Fibroblast of skin of left biceps (primary cell): ENCODE data around the gene PRPF18.
A peak's percentile ranks its signal among the peaks of the same experiment; 100 is the strongest.

Experiments used
- DNase-seq, 2 experiments: peaks; one replicate each; pipeline ENCODE4 v3.0.0-alpha.2; 2013; ENCODE audit warnings: low read depth in 2 of 2

PRPF18 gene

DNA sequence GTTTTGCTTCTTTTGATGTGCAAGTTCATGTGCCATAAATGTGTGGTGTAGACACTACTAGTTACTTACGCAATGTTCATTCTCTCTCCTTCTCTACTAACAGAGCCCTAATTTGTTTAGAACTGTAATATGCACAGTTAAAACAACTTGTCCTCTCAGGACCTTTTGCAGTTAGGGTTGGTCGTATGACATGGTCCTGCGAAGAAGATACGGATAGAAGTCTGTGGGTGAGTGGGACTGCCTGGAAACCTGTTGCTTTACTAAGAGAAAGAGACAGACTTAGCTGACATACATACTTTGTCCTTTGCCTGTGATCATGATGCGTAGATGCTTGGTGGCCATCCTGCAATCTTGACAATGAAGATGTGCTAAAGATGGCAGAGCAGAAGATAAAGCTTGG, 51.1 kb downstream of the PRPF18 start:
- DNase-seq, result no peak

- DNase-seq, result no peak
Observed at GRCh38 chr10:13642293-13642692, 55.5 kb downstream of the PRPF18 start.

- no peak for DNase-seq
Observed at GRCh38 chr10:13643016-13643415, 56.3 kb downstream of the PRPF18 start.

DNA sequence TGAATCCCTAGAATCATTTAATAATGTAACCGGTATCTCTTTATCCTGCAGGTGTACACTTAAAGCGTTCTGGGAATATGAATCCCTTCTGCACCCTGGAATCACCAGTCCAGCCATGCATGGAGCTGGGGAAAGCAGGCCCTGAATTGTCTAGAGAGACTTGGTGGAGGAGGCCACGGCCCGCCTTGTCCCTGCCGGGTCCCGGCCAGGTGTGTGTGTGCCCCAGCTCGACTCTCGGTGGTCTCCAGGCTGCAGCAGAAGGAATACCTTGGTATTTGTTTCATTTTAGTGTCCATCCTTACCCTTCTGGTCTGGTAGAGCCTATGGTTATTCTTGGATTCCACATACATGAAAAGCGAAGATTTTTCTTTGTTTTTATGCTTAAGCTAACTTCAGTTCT, 58.1 kb downstream of the PRPF18 start:
- DNase-seq, result no peak

DNA sequence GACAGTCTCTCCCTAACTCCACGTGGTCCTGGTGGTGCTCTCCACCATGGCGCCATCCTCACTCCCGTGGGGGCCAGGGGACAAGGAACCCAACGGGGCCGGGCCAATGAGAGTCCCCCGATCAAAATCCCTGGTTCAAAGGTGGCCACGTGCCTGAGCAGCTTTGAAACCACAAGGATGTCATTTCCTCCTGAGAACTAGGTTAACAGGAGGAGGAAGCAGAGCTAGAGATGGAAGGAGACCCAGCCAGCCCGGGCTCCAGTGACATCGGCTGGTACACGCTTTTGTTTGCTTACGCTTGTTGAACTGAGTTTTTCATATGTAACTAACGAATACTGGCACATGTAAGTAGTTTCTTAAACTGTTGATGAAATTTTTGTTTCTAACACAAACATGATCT, 61.7 kb downstream of the PRPF18 start:
- no peak for DNase-seq

GRCh38 chr10:13649844-13650520, 63.2 kb downstream of the PRPF18 start:
- no peak for DNase-seq

DNA sequence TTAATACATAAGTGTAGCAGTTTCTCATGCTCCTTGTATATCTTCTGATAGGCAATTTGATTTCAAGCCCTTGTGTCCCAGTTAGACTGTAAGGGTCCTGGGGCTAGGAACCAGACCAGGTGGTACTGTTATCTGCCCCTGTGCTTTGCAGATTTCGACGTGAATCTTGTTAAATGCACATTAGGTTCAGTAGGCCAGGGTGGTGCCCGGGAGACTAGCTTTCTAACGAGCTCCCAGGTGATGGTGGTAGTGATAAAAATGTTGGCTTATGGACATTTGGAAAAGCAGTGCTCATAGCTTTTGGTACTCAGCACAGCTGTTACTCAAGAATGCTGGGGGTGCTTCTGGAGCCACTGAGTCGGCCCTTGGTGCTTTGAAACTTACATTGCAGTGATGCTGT, 64.2 kb downstream of the PRPF18 start:
- no peak for DNase-seq

DNA sequence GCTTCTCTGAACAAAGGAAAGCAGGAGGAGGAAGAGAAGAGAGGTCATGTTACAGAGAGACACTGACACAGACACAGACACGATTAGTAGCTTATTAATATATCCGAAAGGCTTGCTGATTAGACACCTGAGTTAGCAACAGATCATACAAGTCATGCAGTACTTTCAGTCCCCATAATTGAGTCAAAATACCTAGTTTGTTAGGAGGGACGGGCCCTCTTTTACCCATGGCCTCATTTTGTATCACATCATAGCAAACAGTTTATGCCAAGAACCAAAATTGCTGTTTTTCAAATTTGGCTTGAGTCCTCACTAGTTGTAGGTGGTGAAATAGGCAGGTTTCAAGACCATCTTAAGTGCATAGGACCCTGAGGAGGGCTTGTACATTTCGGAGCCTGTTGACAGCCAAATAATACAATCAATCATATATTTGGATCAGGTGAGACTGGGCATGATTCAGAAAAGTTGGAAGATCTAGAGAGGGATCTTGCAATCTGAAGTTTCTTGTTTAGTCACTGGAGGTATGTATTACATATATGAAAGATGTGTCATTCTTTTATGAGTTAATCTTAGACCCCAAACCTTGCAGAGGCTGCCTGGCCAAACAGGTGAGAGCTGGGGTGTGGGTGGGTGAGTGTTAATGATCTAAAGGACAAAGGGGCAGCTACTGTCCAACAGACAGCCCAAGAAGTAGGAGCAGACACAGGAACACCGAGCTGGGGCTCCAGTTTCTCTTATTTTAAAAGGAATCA, 65.4 kb downstream of the PRPF18 start:
- no peak for DNase-seq

DNA sequence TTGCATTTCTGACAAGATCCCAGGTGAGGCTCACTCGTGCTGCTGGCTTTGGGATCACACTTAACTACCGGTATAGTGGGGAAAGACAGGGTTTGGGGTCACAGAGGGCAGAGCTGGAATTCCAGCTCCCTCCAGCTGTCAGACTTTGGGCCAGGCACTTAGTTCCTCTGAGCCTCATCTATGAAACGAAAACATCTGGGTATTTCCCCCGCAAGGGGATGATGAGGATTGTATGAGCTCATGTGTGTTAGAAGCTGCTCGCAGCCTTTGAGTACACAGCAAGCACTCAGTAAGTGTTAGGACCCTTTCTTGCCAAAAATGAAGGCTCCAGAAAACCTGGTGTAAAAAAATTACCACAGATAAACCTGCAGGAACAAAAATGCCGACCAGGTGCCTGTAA, 66.1 kb downstream of the PRPF18 start:
- DNase-seq, result no peak

DNA sequence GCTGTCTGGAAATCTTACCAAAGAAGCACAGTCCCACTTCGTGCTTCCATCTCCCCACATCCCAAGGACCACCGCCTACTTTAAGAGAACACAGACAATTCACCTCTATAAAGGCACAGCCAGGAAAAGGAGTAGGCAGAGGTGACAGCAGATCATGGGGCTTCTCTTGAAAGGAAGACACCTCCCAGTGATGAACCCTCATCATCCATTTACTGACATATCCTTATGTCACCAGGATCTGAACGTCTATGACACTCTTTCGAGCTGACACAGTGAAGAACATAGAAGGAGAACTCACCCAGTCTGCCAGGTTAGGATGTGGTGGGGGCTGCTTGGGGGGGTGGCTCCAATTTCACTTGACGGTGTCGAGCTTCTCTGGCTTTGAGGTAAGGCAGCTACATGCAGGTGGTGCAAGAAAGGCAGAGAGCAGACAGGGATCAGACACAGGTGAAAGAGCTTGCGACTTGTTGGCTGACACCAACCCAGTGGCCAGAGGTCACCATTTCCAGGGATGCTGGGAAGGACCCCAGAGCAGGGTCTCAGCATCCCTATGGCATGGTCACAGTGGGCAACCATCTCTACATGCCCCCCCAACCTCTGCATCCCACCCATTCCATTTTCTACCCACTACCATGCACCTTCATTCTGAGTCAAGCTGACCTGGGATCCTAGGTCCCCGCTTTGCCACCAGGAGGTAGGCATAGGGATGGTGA, 67.5 kb downstream of the PRPF18 start:
- DNase-seq, result no peak

- DNase-seq, result no peak
Observed at GRCh38 chr10:13654846-13655245, 68.1 kb downstream of the PRPF18 start.

GRCh38 chr10:13656337-13657100, 69.8 kb downstream of the PRPF18 start:
- DNase-seq, result no peak

- no peak for DNase-seq
Observed at GRCh38 chr10:13657101-13657680, 70.4 kb downstream of the PRPF18 start.

- no peak for DNase-seq
Observed at GRCh38 chr10:13658264-13658663, 71.5 kb downstream of the PRPF18 start.

GRCh38 chr10:13658871-13659685, 72.3 kb downstream of the PRPF18 start:
- DNase-seq, result no peak

DNA sequence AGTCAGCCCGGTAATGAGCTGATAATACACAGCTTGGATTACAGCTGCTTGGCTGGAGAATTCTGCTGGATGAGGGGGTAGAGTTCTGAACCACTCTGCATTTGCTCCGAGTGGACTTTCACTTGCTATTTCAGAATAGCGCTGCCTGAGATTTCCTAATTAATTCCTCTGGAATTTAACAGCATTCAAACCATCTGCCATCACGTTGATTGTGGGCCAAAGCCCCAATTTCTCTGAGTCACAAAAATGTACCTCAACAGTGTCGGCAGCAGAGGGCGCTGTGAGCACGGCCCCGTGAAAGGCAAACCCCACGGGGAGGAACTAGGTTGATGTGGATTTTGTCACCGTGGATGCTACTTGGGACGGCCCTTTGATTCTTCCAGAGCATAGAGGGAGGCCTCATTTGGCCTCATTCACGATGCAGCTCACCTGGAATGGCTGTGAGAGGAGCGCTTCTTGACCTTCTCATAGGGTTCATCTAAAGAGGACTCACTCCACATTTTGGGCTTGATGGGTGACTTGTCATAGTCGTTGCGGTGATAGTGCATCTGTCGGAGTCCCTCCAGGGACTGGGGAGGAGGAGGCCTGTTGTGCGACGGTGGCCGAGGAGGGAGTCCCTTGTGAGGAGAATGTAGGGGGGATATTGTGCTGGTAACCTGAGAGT, 73.3 kb downstream of the PRPF18 start:
- DNase-seq, result peak; percentile 59 to 60

DNA sequence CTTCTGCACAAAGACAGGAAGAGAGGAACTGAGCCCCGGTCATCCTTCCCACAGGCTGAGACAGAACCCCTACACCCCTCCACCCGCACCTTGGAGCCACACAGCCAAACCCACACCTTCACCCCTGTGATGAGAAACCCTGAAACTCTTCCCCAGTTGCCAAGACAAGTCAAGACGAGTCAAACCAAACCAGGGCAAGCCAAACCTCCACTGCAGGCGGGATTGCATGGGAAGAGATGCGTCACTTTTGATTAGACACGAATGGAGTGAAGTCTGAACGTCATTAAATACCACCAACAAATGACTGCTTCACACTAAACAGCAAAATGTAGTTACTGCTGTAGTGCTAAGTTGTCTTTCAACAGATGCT, 73.8 kb downstream of the PRPF18 start:
- DNase-seq, result peak in 1 of 2 experiments; percentile 29

GRCh38 chr10:13661256-13661655, 74.5 kb downstream of the PRPF18 start:
- no peak for DNase-seq

GRCh38 chr10:13665516-13666262, 78.9 kb downstream of the PRPF18 start:
- DNase-seq, result no peak

GRCh38 chr10:13668126-13668525, 81.4 kb downstream of the PRPF18 start:
- DNase-seq, result no peak
